CD4-positive, alpha-beta T cell treated with Interleukin-4 for 1 hour (primary cell): ENCODE results near the gene EGR1.

Experiments
- DNase-seq, 2 donors: peaks; one replicate each; pipeline ENCODE4 v3.0.0-alpha.2; 2020 to 2022

EGR1 gene

GRCh38 chr5:138454121-138454520 is 11.2 kb upstream of the EGR1 start:
- no peak for DNase-seq

GRCh38 chr5:138455232-138455930 is 9.9 kb upstream of the EGR1 start:
- DNase-seq, result no peak

GRCh38 chr5:138457531-138458275 is 7.6 kb upstream of the EGR1 start:
- no peak for DNase-seq

- no peak for DNase-seq
Measured at GRCh38 chr5:138458384-138458783, 6.9 kb upstream of the EGR1 start.

GRCh38 chr5:138458856-138459255 is 6.4 kb upstream of the EGR1 start:
- no peak for DNase-seq

GRCh38 chr5:138459311-138459933 is 5.9 kb upstream of the EGR1 start:
- DNase-seq, result peak; percentile 79 to 86

- no peak for DNase-seq
Measured at GRCh38 chr5:138460032-138460693, 5.1 kb upstream of the EGR1 start.

- no peak for DNase-seq
Measured at GRCh38 chr5:138461343-138462125, 3.7 kb upstream of the EGR1 start.

GRCh38 chr5:138463419-138464007 is 1.8 kb upstream of the EGR1 start:
- DNase-seq, result no peak

GRCh38 chr5:138464008-138464387 is 1.3 kb upstream of the EGR1 start:
- peak; percentile 93 to 94 for DNase-seq

- peak; percentile 97 to 98 for DNase-seq
Measured at GRCh38 chr5:138464388-138465260, 655 bp upstream of the EGR1 start.

- no peak for DNase-seq
Measured at GRCh38 chr5:138466125-138466899, 1.0 kb downstream of the EGR1 start.

GRCh38 chr5:138466900-138467710 is 1.8 kb downstream of the EGR1 start:
- peak in 1 of 2 donors; percentile 17 for DNase-seq

- no peak for DNase-seq
Measured at GRCh38 chr5:138467711-138468132, 2.4 kb downstream of the EGR1 start.

GRCh38 chr5:138468133-138468965 is 3.1 kb downstream of the EGR1 start:
- DNase-seq, result peak in 1 of 2 donors; percentile 22

- DNase-seq, result no peak
Measured at GRCh38 chr5:138468966-138469539, 3.8 kb downstream of the EGR1 start.

- DNase-seq, result peak; percentile 64 to 73
Measured at GRCh38 chr5:138469540-138470321, 4.5 kb downstream of the EGR1 start.
